HepG2 (cell line): ENCODE data around the gene ADI1. TPM values are rescaled to one million over a fixed set of nuclear protein-coding genes. Genes with fewer than 3 reads are reported as not detected.

Source experiments
- ATAC-seq: fragments of 200-7000 bp; cut with Tn5 transposase; 3 replicates; pipeline ENCODE4 v1.9.1; 2020; ENCODE audit warnings: mild to moderate bottlenecking, moderate library complexity
- BruUV-seq: library from RNA; stranded (reverse); fragments of 400-500 nt; replicated peaks from 2 replicates; lab custom pipeline; 2021; lab: Mats Ljungman, UMichigan
- CTCF ChIA-PET: fragments of 300-600 bp; formaldehyde crosslinking; extraction: SDS; loops from one replicate; lab custom pipeline; 2021; ENCODE audit warnings: low total read pairs, inconsistent platforms, low intra/inter-chr PET ratio; lab: Yijun Ruan, JAX
- POLR2A ChIA-PET: fragments of 350-600 bp; sonication (Branson Sonifier 250); formaldehyde crosslinking; loops from one replicate; lab custom pipeline; 2020; ENCODE audit warnings: antibody characterized with exemption, inconsistent platforms; lab: Yijun Ruan, JAX
- DNase-seq: peaks from one replicate; pipeline ENCODE4 v3.0.0-alpha.2; 2015; ENCODE audit warnings: low spot score
- FAIRE-seq: peaks from 3 replicates; lab custom pipeline; 2011; peaks lifted over from hg19 to GRCh38; lab: Jason Lieb, UNC
- H2AFZ ChIP-seq: one replicate; pipeline ENCODE4 v1.6.1; 2011; ENCODE audit warnings: low read length, inconsistent platforms
- H3K27ac ChIP-seq: fragments of 300-600 bp; 3 replicates; pipeline ENCODE4 v1.8.0; 2011; ENCODE audit warnings: mixed run types, mild to moderate bottlenecking, mixed read lengths, low read length, inconsistent platforms; ENCODE audit not compliant: insufficient read depth; ENCODE audit errors: extremely low read length
- H3K27me3 ChIP-seq, 2 experiments: fragments of 200-600 bp in 1 of 2; 2 replicates in 1 of 2; 3 replicates in 1 of 2; pipeline versions ENCODE4 v1.6.0 to v1.8.0; 2011; ENCODE audit warnings: low read length in 2 of 2, mild to moderate bottlenecking in 2 of 2, moderate library complexity in 2 of 2, inconsistent platforms in 1 of 2; ENCODE audit not compliant: insufficient read depth in 2 of 2, control insufficient read depth in 1 of 2
- H3K36me3 ChIP-seq, 2 experiments: fragments of 200-600 bp in 1 of 2; replicated peaks in 1 of 2; 2 replicates in 1 of 2; 3 replicates in 1 of 2; pipeline versions ENCODE4 v1.5.1 to v1.8.0; 2011; ENCODE audit warnings: low read length in 2 of 2, inconsistent platforms in 1 of 2; ENCODE audit not compliant: insufficient read depth in 2 of 2, control insufficient read depth in 1 of 2
- H3K4me1 ChIP-seq: 2 replicates; pipeline ENCODE4 v1.5.1; 2012; ENCODE audit warnings: low read length, inconsistent platforms; ENCODE audit not compliant: insufficient read depth
- H3K4me2 ChIP-seq: 2 replicates; pipeline ENCODE4 v1.6.0; 2011; ENCODE audit warnings: low read depth, low read length, inconsistent platforms
- H3K4me3 ChIP-seq, 3 experiments: fragments of 200-600 bp in 1 of 3; sonication (generic), shearing (Covaris generic) in 1 of 3; replicated peaks in 1 of 3; 2 replicates each; pipeline ENCODE4 v1.5.1; 2011 to 2016; ENCODE audit warnings: low read length in 3 of 3, inconsistent platforms in 2 of 3, low read depth in 2 of 3, mild to moderate bottlenecking in 2 of 3, control low read depth in 1 of 3, mixed read lengths in 1 of 3; ENCODE audit not compliant: insufficient read depth in 1 of 3
- H3K79me2 ChIP-seq: one replicate; pipeline ENCODE4 v1.6.1; 2011; ENCODE audit warnings: low read length, inconsistent platforms; ENCODE audit not compliant: insufficient read depth
- H3K9ac ChIP-seq: 2 replicates; pipeline ENCODE4 v1.6.0; 2011; ENCODE audit warnings: mild to moderate bottlenecking, low read depth, low read length, inconsistent platforms; ENCODE audit not compliant: insufficient read depth
- H3K9me3 ChIP-seq: 2 replicates; pipeline ENCODE4 v1.5.1; 2012; ENCODE audit warnings: mild to moderate bottlenecking, low read length
- H4K20me1 ChIP-seq: 2 replicates; pipeline ENCODE4 v1.6.0; 2011; ENCODE audit warnings: inconsistent platforms, mild to moderate bottlenecking, low read length, moderate library complexity; ENCODE audit not compliant: insufficient read depth
- AGO2 ChIP-seq: fragments of 200-400 bp; formaldehyde crosslinking; optimal IDR thresholded peaks from 2 replicates; pipeline ENCODE3; 2017; ENCODE audit warnings: mild to moderate bottlenecking, low read depth, low read length, moderate library complexity
- IRX3 ChIP-seq: sonication (generic); formaldehyde crosslinking; IDR thresholded peaks from 2 replicates; pipeline ENCODE4 v1.8.1; 2023; ENCODE audit warnings: mild to moderate bottlenecking, low read depth, missing genetic modification reagents, borderline replicate concordance
- RBM22 ChIP-seq: fragments of 200-400 bp; formaldehyde crosslinking; optimal IDR thresholded peaks from 2 replicates; pipeline ENCODE3; 2017; ENCODE audit warnings: mild to moderate bottlenecking, low read length, moderate library complexity
- WGBS: methylation state at CpG from one replicate; pipeline ENCODE4 v1.1.6; 2017; ENCODE audit warnings: low lambda C conversion rate; 5-methylcytosine and 5-hydroxymethylcytosine counted together
- in situ Hi-C: cut with HindIII; loops from 2 replicates; pipeline ENCODE4 v1.10.0; 2017; ENCODE audit warnings: low pct_unique_long_range_greater_than_20kb; ENCODE audit not compliant: extremely low pct_ligation_motif_present
- intact Hi-C: fragments of 100-400 bp; cut with micrococcal nuclease; formaldehyde crosslinking; loops from one replicate; pipeline ENCODE4 v1.10.0; 2022; ENCODE audit not compliant: unreplicated experiment
- polyA plus RNA-seq, 8 experiments: library from polyadenylated mRNA; depleted of rRNA in 3 of 8; stranded (reverse) in 7 of 8; unstranded in 1 of 8; fragments of >200 nt; fragmentation: Illumina TruSeq in 4 of 8; extraction: Trizol in 4 of 8; gene quantifications; 2 replicates each; pipeline versions ENCODE4 v1.2.1 to v1.2.3, GENCODE V29; 2011 to 2016; ENCODE audit warnings: low read depth in 4 of 8, missing spikeins in 1 of 8, mixed read lengths in 1 of 8; ENCODE audit not compliant: insufficient read depth in 1 of 8
- total RNA-seq, 5 experiments: library from RNA; depleted of rRNA; stranded (reverse); fragments of >200 nt; fragmentation: Illumina TruSeq; extraction: Trizol; gene quantifications; 2 replicates each; pipeline ENCODE4 v1.2.3, GENCODE V29; 2016; ENCODE audit warnings: low read depth in 1 of 5
- TF ChIP-seq, protein P1 (sequence below): sonication (generic); formaldehyde crosslinking; IDR thresholded peaks from 2 replicates; pipeline ENCODE4 v1.4.0; 2020; ENCODE audit warnings: missing genetic modification reagents

ADI1 gene
- total and polyA plus RNA-seq, 2 of the 13 experiments (the other 11 are each of a cell fraction or from before 2014, with no cell fraction given) = 28.7 to 123 TPM

DNA sequence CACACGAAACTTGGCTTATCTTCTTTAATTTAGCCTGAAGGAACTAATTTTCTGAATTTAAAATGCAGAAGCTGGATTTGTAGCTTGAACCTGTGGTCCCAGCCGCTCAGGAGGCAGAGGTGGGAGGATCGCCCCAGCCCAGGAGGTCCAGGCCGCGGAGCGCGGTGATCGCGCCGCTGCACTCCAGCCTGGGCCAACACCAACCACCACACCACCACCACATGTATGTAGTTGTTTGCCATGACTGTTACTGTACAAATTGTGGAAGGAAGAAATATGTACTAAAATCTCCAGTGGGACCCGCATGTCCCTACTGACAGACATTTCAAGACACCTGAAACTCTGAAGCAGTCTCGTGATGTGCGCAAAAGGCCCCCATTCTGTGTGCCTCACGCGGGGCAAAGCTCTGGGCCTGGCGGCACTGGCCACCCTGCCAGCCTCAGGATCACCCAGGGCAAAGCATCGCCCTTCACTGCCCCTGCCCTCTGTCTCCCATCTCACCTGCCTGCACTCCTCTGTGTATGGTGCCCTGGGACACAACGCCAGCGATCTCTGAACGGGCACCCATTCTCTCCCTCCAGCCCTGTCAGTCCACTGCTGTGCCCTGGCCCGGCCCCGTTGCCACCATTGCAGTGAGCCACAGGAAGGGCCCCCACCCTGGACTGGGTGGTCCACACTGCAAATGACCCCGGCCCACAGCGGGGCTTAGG lies 10.1 kb upstream of the ADI1 start:
- Histone ChIP-seq H3K9me3 (no peaks in the 10 kb centered on the region), H3K4me2 (no peak overlapping the region), H2AFZ (no peak overlapping the region), H3K36me3 (peaks cover 0 to 2% of the 10 kb centered on the region in 2 experiments; a peak in 2 of 5 replicates), H3K4me1 (peaks cover 11% of the 10 kb centered on the region), H3K27me3 (no peaks in the 10 kb centered on the region), H3K9ac (no peak overlapping the region), H3K4me3 (no peak overlapping the region), H3K79me2 (no peaks in the 10 kb centered on the region), H4K20me1 (no peaks in the 10 kb centered on the region), H3K27ac (no peak overlapping the region)
- peak; percentile 42 for TF ChIP-seq RBM22
- TF ChIP-seq IRX3 (CRISPR knock-in tag) = no peak
- TF ChIP-seq, protein P1, sequence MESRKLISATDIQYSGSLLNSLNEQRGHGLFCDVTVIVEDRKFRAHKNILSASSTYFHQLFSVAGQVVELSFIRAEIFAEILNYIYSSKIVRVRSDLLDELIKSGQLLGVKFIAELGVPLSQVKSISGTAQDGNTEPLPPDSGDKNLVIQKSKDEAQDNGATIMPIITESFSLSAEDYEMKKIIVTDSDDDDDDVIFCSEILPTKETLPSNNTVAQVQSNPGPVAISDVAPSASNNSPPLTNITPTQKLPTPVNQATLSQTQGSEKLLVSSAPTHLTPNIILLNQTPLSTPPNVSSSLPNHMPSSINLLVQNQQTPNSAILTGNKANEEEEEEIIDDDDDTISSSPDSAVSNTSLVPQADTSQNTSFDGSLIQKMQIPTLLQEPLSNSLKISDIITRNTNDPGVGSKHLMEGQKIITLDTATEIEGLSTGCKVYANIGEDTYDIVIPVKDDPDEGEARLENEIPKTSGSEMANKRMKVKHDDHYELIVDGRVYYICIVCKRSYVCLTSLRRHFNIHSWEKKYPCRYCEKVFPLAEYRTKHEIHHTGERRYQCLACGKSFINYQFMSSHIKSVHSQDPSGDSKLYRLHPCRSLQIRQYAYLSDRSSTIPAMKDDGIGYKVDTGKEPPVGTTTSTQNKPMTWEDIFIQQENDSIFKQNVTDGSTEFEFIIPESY (CRISPR knock-in tag) = 0 out of 2 replicates have a peak, but pooled peaks have one; percentile 25
- peak; percentile 70 for TF ChIP-seq AGO2
- WGBS = 95% methylated on average over 24 of the region's 24 CpGs
- CTCF ChIA-PET = no interaction called here
- BruUV-seq = no TSS peak
- FAIRE-seq (no peak), ATAC-seq (no peak), DNase-seq (no peak)
- in situ Hi-C loops = no loop called here
- intact Hi-C loops = no loop called here
- POLR2A ChIA-PET = no interaction called here
